GM21723 (cell line): ENCODE data around the gene ZFYVE19.
"Not testable (repeated sequence)": the region's sequence is repeated elsewhere in the genome, so short reads cannot be mapped to it uniquely, and the experiment has no call there.

Experiments used
- ATAC-seq: cut with Tn5 transposase; IDR thresholded peaks from one replicate; pipeline ENCODE4 v1.9.1; 2021; ENCODE audit warnings: mild to moderate bottlenecking, moderate library complexity; ENCODE audit not compliant: unreplicated experiment

ZFYVE19 gene

DNA sequence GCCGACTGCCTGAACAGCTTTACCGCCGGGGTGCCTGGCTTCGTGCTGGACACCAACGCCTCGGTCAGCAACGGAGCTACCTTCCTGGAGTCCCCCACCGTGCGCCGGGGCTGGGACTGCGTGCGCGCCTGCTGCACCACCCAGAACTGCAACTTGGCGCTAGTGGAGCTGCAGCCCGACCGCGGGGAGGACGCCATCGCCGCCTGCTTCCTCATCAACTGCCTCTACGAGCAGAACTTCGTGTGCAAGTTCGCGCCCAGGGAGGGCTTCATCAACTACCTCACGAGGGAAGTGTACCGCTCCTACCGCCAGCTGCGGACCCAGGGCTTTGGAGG, 37.8 kb downstream of the ZFYVE19 start:
- no peak for ATAC-seq

GRCh38 chr15:40845036-40845435, 38.1 kb downstream of the ZFYVE19 start:
- ATAC-seq: no peak

- no peak for ATAC-seq
Measured at GRCh38 chr15:40845511-40846284, 38.8 kb downstream of the ZFYVE19 start.

- no peak for ATAC-seq
Measured at GRCh38 chr15:40846841-40847222, 39.9 kb downstream of the ZFYVE19 start.

GRCh38 chr15:40847223-40847961, 40.5 kb downstream of the ZFYVE19 start:
- ATAC-seq: peak; percentile 67

DNA sequence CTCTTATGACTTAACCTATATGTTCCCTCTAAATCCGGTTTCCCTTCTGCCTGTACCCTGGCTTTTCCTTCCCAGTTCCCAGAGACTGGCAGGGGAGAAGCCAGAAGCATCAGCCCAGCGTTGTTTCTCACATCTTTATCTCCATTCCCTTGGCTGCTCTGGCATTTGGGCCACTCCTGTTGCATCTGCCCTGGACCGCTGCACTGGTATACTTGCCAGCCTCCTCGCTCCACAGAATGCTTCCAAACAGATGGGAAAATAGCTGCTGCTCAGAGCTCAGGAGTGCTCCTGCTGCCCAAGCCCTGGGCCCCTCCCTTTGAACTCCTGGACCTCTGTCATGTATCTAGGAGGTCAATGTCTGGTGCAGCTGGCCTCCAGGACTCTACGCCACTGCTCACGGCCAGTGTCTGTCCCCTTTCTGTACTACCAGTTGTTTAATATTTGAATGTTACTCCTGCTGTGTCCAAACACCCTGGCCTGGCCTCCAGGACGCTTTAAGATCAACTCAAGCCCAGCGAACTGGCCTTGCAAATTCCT, 43.8 kb downstream of the ZFYVE19 start:
- ATAC-seq: no peak

- ATAC-seq: no peak
Measured at GRCh38 chr15:40852529-40852928, 45.6 kb downstream of the ZFYVE19 start.

- no peak for ATAC-seq
Measured at GRCh38 chr15:40853241-40853890, 46.5 kb downstream of the ZFYVE19 start.

DNA sequence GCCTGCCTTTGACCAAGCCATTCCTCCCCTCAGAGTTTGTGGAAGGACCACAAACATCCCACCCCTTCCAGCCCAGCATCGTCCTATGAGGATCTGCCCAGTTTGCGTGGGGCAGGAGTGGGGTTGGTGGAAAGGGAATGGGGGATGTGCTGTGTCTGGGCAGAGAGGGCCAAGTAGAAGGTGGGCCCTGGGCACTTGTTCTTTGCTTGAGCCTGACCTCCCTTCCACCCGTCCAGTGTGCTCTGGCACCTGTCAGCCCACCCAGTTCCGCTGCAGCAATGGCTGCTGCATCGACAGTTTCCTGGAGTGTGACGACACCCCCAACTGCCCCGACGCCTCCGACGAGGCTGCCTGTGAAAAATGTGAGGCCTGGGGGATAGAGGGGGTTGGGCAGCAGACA, 47.3 kb downstream of the ZFYVE19 start:
- ATAC-seq: no peak

- ATAC-seq: no peak
Measured at GRCh38 chr15:40855706-40856234, 48.9 kb downstream of the ZFYVE19 start.

- ATAC-seq: no peak
Measured at GRCh38 chr15:40856746-40857145, 49.9 kb downstream of the ZFYVE19 start.

DNA sequence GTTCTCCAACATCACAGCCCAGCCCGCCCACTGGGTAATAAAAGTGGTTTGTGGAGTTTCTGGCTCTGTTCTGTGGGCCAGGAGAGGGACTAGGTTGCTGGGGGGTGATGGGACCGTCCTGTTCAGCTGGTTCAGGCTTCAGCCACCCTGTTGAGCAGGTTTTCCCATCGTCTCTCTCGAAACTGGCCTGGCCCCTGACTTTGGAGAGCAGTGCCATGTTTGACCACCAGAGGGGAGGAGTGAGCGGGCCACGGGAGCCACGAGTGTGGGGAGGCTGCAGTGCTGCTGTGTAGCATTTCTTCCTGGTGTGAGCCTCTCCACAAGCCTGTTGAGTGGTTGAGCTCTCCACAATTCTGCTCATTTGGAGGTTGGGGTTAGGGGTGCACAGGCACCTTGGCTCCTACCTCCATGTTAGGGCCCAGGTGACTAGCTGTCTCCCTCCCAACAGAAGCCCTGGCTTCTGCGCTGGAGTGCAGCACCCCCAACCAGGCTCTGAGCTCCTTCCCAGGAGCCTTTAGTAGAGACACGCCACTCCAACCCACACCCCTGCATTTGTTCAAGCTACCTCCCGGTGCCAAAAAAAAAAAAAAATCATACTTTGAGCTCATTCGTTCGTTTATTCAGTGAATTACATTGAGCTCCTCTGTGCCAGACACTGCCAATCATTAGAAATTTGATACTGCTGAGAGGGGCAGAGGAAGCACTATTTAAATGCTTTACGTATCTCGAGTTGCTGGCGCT, 50.9 kb downstream of the ZFYVE19 start:
- peak; percentile 61 for ATAC-seq

DNA sequence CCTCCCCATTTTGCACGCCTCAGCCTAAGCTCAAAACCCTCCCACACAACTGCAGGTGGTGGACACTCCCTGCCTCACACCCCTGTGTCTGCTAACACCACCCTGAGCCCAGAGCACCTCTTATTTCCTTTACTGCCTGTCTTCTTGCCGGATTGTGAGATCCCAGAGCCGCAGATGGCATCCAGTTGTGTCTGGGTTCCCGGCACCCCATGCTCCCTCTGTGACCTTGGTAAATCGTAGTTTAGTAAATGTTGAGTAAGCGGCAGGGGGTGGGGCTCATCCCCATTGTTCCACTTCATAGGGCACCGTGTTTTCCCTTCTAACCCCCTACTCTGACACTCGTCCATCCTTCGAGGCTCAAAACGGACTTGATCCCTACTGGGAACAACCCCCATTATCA, 51.8 kb downstream of the ZFYVE19 start:
- ATAC-seq: no peak

GRCh38 chr15:40859206-40859851, 52.4 kb downstream of the ZFYVE19 start:
- peak; percentile 72 for ATAC-seq

GRCh38 chr15:40861147-40861546, 54.3 kb downstream of the ZFYVE19 start:
- ATAC-seq: not testable (repeated sequence)

DNA sequence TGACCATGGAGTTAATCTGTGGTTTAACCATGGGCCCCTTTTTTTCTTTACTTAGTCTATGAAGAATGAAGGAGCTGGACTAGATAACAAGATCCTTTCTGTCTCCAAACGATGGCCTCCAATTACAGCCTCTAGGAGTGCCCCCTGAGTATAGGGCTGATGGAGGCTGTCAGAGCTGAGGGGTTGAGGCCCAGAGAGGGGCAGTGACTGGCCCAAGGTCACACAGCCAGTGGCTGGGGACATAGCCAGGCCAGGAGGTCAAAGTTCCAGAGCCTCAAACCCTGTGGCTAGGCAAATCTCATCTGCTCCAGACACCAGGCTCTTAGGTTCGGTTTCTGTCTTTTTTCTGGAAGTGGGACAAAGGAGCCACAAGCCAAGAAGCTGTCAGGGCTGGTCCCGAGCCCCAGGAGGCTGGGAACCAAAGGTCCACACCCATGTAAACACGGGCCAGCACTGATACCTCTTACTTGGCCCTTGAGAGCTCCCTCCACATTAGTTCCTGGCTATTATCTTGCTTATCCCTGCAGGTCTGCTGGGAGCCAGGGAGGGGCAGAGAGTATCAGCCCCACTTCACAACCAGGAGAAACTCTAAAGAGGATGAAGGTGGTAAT, 56.9 kb downstream of the ZFYVE19 start:
- ATAC-seq: no peak
